ENCODE data around the gene PSIP1. TPM values are rescaled to one million over a fixed set of nuclear protein-coding genes. Genes with fewer than 3 reads are reported as not detected.
A peak's percentile ranks its signal among the peaks of the same experiment; 100 is the strongest.
"Not testable (repeated sequence)": the region's sequence is repeated elsewhere in the genome, so short reads cannot be mapped to it uniquely, and the experiment has no call there.

PSIP1 gene
- polyA plus RNA-seq, 3 donors: 14.7 to 20.2 (median 19.8) TPM

DNA sequence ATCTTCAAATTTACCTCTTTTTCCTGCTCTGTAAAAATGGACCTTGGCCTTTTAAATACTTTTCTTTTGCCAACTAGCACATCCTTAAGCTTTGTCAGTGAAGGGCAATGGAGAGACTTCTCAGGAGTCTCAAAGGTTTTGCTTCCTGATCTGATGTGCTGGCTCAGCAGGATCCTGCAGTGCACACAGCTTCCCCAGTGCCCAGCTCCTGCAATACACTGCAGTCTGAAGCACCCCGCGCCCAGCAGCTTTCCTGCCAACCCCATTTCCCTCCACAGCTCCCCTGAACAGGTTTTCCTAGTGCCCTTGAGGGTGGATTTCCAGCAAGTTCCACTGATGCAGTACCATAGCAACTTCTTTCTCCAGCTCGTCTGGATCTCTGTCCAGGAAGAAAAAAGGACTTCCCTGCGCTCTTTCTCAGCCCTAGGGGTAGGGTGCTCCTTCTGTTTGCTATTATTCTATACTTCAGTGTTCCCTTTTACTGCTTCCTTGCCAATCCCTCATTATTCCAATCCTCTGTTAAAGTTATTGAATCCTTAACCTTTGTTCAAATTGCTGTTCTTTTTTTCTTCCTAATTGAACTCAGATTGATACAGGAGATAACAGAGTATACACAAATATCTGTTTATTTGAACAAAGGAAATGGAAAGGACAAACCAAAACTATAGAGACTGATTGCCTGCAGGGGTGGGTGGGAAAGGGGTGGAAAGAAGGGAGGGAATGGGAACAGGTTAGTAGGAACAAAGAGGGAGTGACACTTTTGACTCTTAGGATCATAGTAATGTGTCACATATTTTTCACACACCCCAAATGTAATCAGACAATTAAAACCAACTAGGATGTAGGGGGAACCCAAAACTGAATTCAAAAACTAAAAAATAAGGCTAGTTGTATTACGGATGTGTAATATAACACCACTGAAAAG is 79.6 kb downstream of the PSIP1 start:
- H3K27ac ChIP-seq (ENCODE audit: low read depth in 1 of 2, low read length in 2 of 2): peak overlapping the region; percentile 56 to 61
- no peak overlapping the region for H3K9ac ChIP-seq (ENCODE audit: insufficient read depth, low read length, poor library complexity, severe bottlenecking)
- no peak overlapping the region for H2AFZ ChIP-seq (ENCODE audit: insufficient read depth, low read depth, low read length, poor library complexity, severe bottlenecking)
- peak in 2 of 3 donors; percentile 14 to 37 for DNase-seq
- 25% methylated on average over 2 of the region's 5 CpGs for WGBS (ENCODE audit: insufficient coverage)
- TF ChIP-seq, protein P1, sequence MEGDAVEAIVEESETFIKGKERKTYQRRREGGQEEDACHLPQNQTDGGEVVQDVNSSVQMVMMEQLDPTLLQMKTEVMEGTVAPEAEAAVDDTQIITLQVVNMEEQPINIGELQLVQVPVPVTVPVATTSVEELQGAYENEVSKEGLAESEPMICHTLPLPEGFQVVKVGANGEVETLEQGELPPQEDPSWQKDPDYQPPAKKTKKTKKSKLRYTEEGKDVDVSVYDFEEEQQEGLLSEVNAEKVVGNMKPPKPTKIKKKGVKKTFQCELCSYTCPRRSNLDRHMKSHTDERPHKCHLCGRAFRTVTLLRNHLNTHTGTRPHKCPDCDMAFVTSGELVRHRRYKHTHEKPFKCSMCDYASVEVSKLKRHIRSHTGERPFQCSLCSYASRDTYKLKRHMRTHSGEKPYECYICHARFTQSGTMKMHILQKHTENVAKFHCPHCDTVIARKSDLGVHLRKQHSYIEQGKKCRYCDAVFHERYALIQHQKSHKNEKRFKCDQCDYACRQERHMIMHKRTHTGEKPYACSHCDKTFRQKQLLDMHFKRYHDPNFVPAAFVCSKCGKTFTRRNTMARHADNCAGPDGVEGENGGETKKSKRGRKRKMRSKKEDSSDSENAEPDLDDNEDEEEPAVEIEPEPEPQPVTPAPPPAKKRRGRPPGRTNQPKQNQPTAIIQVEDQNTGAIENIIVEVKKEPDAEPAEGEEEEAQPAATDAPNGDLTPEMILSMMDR (IDR thresholded peaks at IDR 0.05): no peak
- peak overlapping the region; percentile 58 for H3K4me2 ChIP-seq (replicated peaks; ENCODE audit: extremely low read depth, low read length, poor library complexity, severe bottlenecking)
- H3K36me3 Mint-ChIP-seq: peaks cover 28 to 41% of the 10 kb centered on the region in 2 donors
- no peaks in the 10 kb centered on the region for H3K9me3 ChIP-seq (replicated peaks in 1 of 2; ENCODE audit: control insufficient read depth in 1 of 2, insufficient read depth in 1 of 2, low read length in 2 of 2)
- H3K4me3 Mint-ChIP-seq: peak overlapping the region; percentile 66 to 85
- peaks cover 75% of the 10 kb centered on the region for H3K4me1 Mint-ChIP-seq
- peaks cover 14 to 30% of the 10 kb centered on the region in 2 donors for H3K36me3 ChIP-seq (replicated peaks in 1 of 2; ENCODE audit: control insufficient read depth in 1 of 2, insufficient read depth in 2 of 2, low read length in 2 of 2)
- peaks cover 96% of the 10 kb centered on the region for H3K79me2 ChIP-seq (ENCODE audit: insufficient read depth, low read length)
- H3K4me3 ChIP-seq (replicated peaks in 1 of 3; ENCODE audit: low read depth in 2 of 3, low read length in 3 of 3): peak overlapping the region in 1 of 3 experiments; percentile 42
- no peaks in the 10 kb centered on the region for H3K9me3 Mint-ChIP-seq
- peak overlapping the region; percentile 81 to 93 (median 87) for H3K27ac Mint-ChIP-seq
- H4K20me1 ChIP-seq (ENCODE audit: insufficient read depth, low read length): peaks cover 5% of the 10 kb centered on the region
- H3K4me1 ChIP-seq (ENCODE audit: control insufficient read depth in 1 of 2, insufficient read depth in 2 of 2, low read length in 2 of 2): peaks cover 56 to 79% of the 10 kb centered on the region in 2 donors
- H3K27me3 ChIP-seq (ENCODE audit: control insufficient read depth in 2 of 2, insufficient read depth in 2 of 2, low read length in 2 of 2): no peaks in the 10 kb centered on the region
- intact Hi-C loops (cut with micrococcal nuclease): no loop called here
- peaks cover 0 to 2% (median 0%) of the 10 kb centered on the region in 3 donors for H3K27me3 Mint-ChIP-seq (ENCODE audit: low read depth in 3 of 3)

DNA sequence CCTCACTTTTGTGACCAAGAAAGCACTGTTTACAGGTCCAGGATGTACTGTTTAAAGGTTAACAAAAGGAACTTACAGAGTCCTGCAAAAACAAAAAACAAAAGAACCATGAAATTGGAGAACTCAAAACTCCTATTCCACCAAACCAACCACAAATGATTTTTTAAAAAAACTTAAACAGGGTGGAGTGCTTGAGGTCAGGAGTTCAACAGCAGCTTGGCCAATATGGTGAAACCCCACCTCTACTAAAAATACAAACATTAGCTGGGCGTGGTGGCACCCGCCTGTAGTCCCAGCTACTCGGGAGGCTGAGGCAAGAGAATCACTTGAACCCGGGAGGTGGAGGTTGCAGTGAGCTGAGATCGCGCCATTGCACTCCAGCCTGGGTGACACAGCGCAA is 83.1 kb downstream of the PSIP1 start:
- H2AFZ ChIP-seq (ENCODE audit: insufficient read depth, low read depth, low read length, poor library complexity, severe bottlenecking); H3K9me3 Mint-ChIP-seq; H3K27me3 Mint-ChIP-seq (ENCODE audit: low read depth in 3 of 3); H3K9ac ChIP-seq (ENCODE audit: insufficient read depth, low read length, poor library complexity, severe bottlenecking); H3K9me3 ChIP-seq (replicated peaks in 1 of 2; ENCODE audit: control insufficient read depth in 1 of 2, insufficient read depth in 1 of 2, low read length in 2 of 2); H3K27me3 ChIP-seq (ENCODE audit: control insufficient read depth in 2 of 2, insufficient read depth in 2 of 2, low read length in 2 of 2): not testable (repeated sequence)
- intact Hi-C loops (cut with micrococcal nuclease): loop anchor here in 1 of 2 donors (10.0 kb wide), 1 partner anchor 87 kb away; the partner anchor contains the start of gene PSIP1
- peaks cover 81% of the 10 kb centered on the region for H3K4me1 Mint-ChIP-seq
- Histone ChIP-seq H3K4me2 (replicated peaks; ENCODE audit: extremely low read depth, low read length, poor library complexity, severe bottlenecking) (peak overlapping the region; percentile 29), H3K79me2 (ENCODE audit: insufficient read depth, low read length) (peaks cover 99% of the 10 kb centered on the region), H3K27ac (ENCODE audit: low read depth in 1 of 2, low read length in 2 of 2) (peak overlapping the region; percentile 62 to 69), H3K4me3 (replicated peaks in 1 of 3; ENCODE audit: low read depth in 2 of 3, low read length in 3 of 3) (peak overlapping the region in 1 of 3 experiments; percentile 33), H4K20me1 (ENCODE audit: insufficient read depth, low read length) (peaks cover 20% of the 10 kb centered on the region), H3K4me1 (ENCODE audit: control insufficient read depth in 1 of 2, insufficient read depth in 2 of 2, low read length in 2 of 2) (peaks cover 65 to 91% of the 10 kb centered on the region in 2 donors), H3K36me3 (replicated peaks in 1 of 2; ENCODE audit: control insufficient read depth in 1 of 2, insufficient read depth in 2 of 2, low read length in 2 of 2) (peaks cover 15 to 22% of the 10 kb centered on the region in 2 donors)
- H3K4me3 Mint-ChIP-seq: peak overlapping the region; percentile 1 to 69
- peak overlapping the region; percentile 75 to 91 (median 83) for H3K27ac Mint-ChIP-seq
- peak in 2 of 3 donors; percentile 27 to 40 for DNase-seq
- WGBS (ENCODE audit: insufficient coverage): no CpG with 5 or more reads among the region's 7 CpGs
- H3K36me3 Mint-ChIP-seq: peaks cover 26 to 36% of the 10 kb centered on the region in 2 donors

Data from CD14-positive monocyte (primary cell).